Activated CD4-positive, alpha-beta T cell treated with anti-CD3 and anti-CD28 coated beads for 36 hours (primary cell): ENCODE measurements around the gene PTX4. TPM values are rescaled to one million over a fixed set of nuclear protein-coding genes. Genes with fewer than 3 reads are reported as not detected.
A peak's percentile ranks its signal among the peaks of the same experiment; 100 is the strongest.

Source experiments
- ATAC-seq: fragments of 200-7000 bp; cut with Tn5 transposase; one replicate; pipeline ENCODE4 v1.10.0; 2021; ENCODE audit warnings: mild to moderate bottlenecking, moderate library complexity
- CTCF ChIA-PET: fragments of 350-600 bp; sonication (Branson Sonifier 250); formaldehyde crosslinking; loops from one replicate; lab custom pipeline; 2021; ENCODE audit warnings: antibody characterized with exemption; lab: Charles Lee
- POLR2A ChIA-PET: fragments of 350-600 bp; sonication (Branson Sonifier 250); formaldehyde crosslinking; loops from one replicate; lab custom pipeline; 2021; ENCODE audit warnings: antibody characterized with exemption, inconsistent platforms; lab: Charles Lee
- DNase-seq: peaks from one replicate; pipeline ENCODE4 v3.0.0-alpha.2; 2020
- H3K27ac Mint-ChIP-seq: one replicate; pipeline ENCODE4 v1.8.0; 2021; ENCODE audit warnings: mixed read lengths
- H3K27me3 Mint-ChIP-seq: one replicate; pipeline ENCODE4 v1.8.0; 2021; ENCODE audit warnings: mixed read lengths
- H3K36me3 Mint-ChIP-seq: one replicate; pipeline ENCODE4 v1.8.0; 2021; ENCODE audit warnings: low read depth, mixed read lengths
- H3K4me1 Mint-ChIP-seq: one replicate; pipeline ENCODE4 v1.8.0; 2021; ENCODE audit warnings: mixed read lengths
- H3K4me3 Mint-ChIP-seq: one replicate; pipeline ENCODE4 v1.8.0; 2021; ENCODE audit warnings: mild to moderate bottlenecking, moderate library complexity, mixed read lengths
- H3K9me3 Mint-ChIP-seq: one replicate; pipeline ENCODE4 v1.8.0; 2021; ENCODE audit warnings: low read depth, mixed read lengths
- intact Hi-C, 2 experiments: fragments of 100-400 bp; cut with DNase I in 1 of 2; cut with micrococcal nuclease in 1 of 2; formaldehyde crosslinking; loops; one replicate each; pipeline versions ENCODE4 v1.14.2 to v1.15.1; 2022 to 2024; cut with DNase I, micrococcal nuclease
- total RNA-seq, 2 experiments: library from RNA; stranded (reverse); gene quantifications; one replicate each; pipeline ENCODE4 v1.2.3, GENCODE V29; 2021

Gene PTX4
- total RNA-seq, 2 experiments from 2014 or later = not detected

DNA sequence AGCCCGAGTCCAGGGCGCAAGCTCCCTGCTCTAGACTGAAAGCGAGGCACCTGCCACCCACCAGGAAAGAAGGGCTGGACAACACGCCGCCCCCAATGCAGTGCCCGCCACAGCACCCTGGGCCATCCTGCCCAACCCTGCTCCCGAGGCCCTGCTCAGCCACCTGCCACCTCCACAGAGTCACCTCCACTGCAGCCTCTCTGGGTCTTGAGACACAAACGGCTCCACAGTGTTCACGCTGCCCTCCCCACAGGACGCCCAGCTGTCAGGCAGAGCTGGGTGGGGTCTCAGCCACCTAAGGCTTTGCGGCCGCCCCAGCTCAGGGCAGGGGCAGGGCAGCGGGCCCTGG is 23.2 kb downstream of the PTX4 start:
- Mint-ChIP-seq H3K27ac (no peak overlapping the region), H3K4me3 (no peak overlapping the region), H3K27me3 (no peaks in the 10 kb centered on the region), H3K36me3 (peaks cover 5% of the 10 kb centered on the region), H3K4me1 (peaks cover 3% of the 10 kb centered on the region), H3K9me3 (no peaks in the 10 kb centered on the region)
- CTCF ChIA-PET = interaction anchor here (0.9 kb wide), 1 partner anchor 36 kb away, joined by 3 read pairs; no protein-coding TSS in a partner anchor
- POLR2A ChIA-PET = no interaction called here
- ATAC-seq = no peak
- intact Hi-C loops = no loop called here
- DNase-seq = no peak

DNA sequence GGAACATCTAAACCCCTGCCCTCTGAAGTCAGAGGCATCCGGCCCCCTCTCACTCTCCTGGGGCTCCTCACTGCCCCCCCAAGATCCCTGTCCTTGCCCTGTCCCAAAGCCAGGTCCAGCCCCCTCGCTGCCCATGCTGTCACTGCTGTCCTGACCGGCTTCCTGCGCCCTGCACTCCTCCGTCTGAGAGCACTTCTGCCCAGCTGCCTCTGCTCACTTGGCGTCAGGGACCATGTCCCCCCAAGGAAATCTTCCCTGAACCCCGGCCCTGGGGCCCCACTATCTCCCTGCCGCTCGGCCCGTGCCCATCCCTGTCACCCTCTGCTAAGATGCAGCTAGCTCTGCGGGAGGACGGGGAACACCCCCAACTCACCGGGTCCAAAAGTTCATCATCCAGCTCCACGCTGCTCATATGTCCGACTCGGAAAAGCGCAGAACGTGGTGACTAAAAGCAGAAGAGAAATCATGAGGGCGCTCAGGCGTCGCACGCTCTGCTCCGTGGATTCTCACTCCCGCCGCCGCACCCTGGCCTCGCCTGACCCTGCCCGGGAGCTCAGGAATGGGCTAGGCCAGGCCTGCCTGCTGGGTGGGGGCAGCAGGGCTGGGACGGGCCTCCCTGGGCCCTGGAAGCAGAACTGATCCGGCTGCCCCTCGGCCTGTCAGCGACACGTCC is 23.7 kb downstream of the PTX4 start:
- Mint-ChIP-seq H3K4me3 (no peak overlapping the region), H3K27me3 (no peaks in the 10 kb centered on the region), H3K36me3 (peaks cover 5% of the 10 kb centered on the region), H3K4me1 (peaks cover 3% of the 10 kb centered on the region), H3K27ac (no peak overlapping the region), H3K9me3 (no peaks in the 10 kb centered on the region)
- CTCF ChIA-PET = interaction anchor here (0.9 kb wide), 1 partner anchor 36 kb away, joined by 3 read pairs; no protein-coding TSS in a partner anchor
- intact Hi-C loops = no loop called here
- ATAC-seq (no peak), DNase-seq (no peak)
- POLR2A ChIA-PET = no interaction called here

DNA sequence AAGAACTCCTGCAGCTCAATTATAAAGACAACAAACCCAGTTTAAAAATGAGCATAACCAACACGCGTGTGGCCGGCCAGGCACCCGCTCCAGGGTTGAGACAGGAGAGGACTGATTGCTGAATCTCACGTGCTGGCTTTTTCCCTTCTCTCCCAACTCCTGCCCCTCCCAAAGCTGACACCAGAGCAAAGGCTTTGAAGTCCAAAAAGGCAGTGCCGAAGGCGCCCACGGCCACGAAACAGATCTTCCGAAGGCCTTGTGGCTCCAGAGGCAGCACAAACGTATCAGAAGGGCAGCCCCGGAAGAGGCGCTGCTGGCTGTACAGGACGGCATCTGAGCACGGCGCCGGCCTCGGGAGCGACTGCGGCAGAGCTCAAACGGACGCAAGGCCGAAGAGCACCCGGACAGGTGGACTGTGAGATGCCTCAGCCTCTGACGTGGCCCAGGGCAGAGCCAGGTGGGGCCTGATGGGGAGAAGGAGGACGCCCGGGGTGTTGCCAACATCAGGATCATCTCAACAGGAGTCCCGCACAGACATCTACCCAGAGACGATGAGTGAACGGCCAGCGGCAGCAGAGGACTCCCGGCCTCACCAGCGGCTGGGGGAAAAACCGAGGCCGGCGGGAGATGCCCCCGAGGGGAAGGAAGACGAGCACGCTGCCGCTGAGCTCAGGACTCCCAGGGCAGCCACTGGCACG is 24.4 kb downstream of the PTX4 start:
- H3K4me3 Mint-ChIP-seq = no peak overlapping the region
- DNase-seq (no peak), ATAC-seq (no peak)
- no peaks in the 10 kb centered on the region for H3K27me3 Mint-ChIP-seq
- H3K36me3 Mint-ChIP-seq = peaks cover 5% of the 10 kb centered on the region
- no peaks in the 10 kb centered on the region for H3K4me1 Mint-ChIP-seq
- H3K27ac Mint-ChIP-seq = no peak overlapping the region
- CTCF ChIA-PET = interaction anchor here (0.8 kb wide), 1 partner anchor 25 kb away, joined by 3 read pairs; no protein-coding TSS in a partner anchor
- POLR2A ChIA-PET = no interaction called here
- intact Hi-C loops = no loop called here
- no peaks in the 10 kb centered on the region for H3K9me3 Mint-ChIP-seq

DNA sequence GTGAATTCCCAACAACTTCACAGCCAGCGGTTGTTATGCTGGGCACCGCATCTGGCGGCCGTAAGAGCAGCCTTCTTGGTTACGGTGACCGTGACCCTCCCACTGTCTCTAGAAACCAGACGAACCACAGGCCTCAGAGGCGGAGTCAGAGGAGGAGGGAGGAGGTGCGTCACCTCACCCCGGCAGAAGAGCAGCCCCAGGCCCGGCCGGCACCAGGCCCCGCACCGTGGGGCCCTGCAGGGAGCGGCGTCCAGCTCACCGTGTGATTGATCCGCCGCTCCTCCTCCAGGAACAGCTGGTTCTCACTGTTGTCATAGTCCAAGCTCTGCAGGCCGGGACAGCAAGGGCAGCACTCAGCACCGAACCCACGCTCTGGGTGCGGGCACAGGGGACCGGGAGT is 27.6 kb downstream of the PTX4 start:
- CTCF ChIA-PET = interaction anchor here (0.6 kb wide), 1 partner anchor 109 kb away, joined by 3 read pairs; no protein-coding TSS in a partner anchor
- POLR2A ChIA-PET = no interaction called here
- Mint-ChIP-seq H3K9me3 (no peaks in the 10 kb centered on the region), H3K4me3 (no peak overlapping the region), H3K27me3 (no peaks in the 10 kb centered on the region), H3K27ac (no peak overlapping the region), H3K4me1 (peaks cover 7% of the 10 kb centered on the region), H3K36me3 (peaks cover 6% of the 10 kb centered on the region)
- ATAC-seq (no peak), DNase-seq (no peak)
- intact Hi-C loops = no loop called here

DNA sequence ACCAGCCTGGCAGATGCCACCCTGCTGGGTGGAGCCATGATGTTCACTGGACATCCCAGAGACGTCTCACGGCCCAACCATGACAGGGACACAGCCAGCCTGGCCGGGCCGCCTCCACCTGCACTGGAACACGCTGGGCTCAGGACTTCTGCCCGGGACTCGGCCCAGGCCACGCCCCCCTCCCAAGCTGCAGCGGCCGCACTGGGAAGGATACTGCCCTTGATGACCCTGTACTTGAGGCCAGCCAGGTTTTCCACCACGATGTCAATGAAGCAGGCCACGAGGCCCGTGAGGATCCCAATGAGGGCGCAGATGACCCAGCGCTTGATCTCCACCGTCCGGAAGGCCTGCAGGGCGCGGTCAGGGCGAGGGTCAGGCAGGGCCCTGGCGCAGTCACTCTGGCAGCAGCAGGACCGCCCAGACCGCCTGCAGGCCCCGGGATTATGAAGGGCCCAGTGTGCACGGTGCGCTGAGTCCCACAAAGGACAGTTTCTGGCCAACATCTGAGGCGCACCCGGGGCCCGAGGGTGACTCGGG is 28.1 kb downstream of the PTX4 start:
- peaks cover 6% of the 10 kb centered on the region for H3K36me3 Mint-ChIP-seq
- intact Hi-C loops = no loop called here
- no peak overlapping the region for H3K27ac Mint-ChIP-seq
- peaks cover 7% of the 10 kb centered on the region for H3K4me1 Mint-ChIP-seq
- ATAC-seq (no peak), DNase-seq (no peak)
- H3K4me3 Mint-ChIP-seq = no peak overlapping the region
- H3K9me3 Mint-ChIP-seq = no peaks in the 10 kb centered on the region
- POLR2A ChIA-PET = no interaction called here
- no peaks in the 10 kb centered on the region for H3K27me3 Mint-ChIP-seq
- CTCF ChIA-PET = interaction anchor here (0.6 kb wide), 1 partner anchor 109 kb away, joined by 3 read pairs; no protein-coding TSS in a partner anchor

DNA sequence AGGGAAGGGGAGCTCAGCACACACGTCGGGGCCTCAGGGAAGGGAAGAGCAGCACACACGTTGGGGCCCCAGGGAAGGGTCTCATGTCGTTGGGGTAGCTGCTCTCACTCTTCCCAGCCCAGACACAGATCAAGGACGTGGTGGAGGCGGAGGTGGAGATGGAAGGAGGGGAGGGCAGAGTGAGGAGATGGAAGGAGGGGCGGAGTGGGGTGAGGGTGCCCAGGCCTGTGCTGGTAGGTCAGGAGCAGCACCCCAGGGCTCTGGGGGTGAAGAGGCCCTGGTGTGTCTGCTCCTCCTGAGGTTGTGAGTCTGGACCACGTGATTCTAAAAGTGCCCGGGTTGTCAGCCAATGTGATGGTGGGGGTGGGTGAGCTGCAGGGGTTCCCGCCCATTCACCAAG is 28.8 kb downstream of the PTX4 start:
- ATAC-seq = no peak
- ChIA-PET POLR2A (no interaction called here), CTCF (no interaction called here)
- peaks cover 7% of the 10 kb centered on the region for H3K4me1 Mint-ChIP-seq
- H3K36me3 Mint-ChIP-seq = peaks cover 8% of the 10 kb centered on the region
- no peak for DNase-seq
- H3K27me3 Mint-ChIP-seq = no peaks in the 10 kb centered on the region
- intact Hi-C loops = no loop called here
- H3K4me3 Mint-ChIP-seq = no peak overlapping the region
- H3K27ac Mint-ChIP-seq = no peak overlapping the region
- no peaks in the 10 kb centered on the region for H3K9me3 Mint-ChIP-seq

DNA sequence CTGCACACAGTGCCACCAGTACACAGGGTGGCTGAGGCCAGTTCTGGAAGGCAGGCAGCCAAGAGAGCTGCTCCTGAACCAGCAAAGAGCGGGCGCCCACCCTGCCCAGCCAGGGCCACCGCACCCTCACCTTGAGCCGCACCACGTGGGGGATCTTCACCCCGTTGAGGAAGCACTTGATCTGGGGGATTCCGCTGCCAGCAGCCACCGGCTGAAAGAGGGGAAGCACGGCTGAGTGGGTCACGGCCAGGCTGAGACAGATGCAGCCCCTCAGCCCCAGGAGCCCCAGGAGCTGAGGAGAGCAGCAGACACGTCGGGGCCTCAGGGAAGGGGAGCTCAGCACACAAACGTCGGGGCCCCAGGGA is 29.8 kb downstream of the PTX4 start:
- CTCF ChIA-PET = no interaction called here

DNA sequence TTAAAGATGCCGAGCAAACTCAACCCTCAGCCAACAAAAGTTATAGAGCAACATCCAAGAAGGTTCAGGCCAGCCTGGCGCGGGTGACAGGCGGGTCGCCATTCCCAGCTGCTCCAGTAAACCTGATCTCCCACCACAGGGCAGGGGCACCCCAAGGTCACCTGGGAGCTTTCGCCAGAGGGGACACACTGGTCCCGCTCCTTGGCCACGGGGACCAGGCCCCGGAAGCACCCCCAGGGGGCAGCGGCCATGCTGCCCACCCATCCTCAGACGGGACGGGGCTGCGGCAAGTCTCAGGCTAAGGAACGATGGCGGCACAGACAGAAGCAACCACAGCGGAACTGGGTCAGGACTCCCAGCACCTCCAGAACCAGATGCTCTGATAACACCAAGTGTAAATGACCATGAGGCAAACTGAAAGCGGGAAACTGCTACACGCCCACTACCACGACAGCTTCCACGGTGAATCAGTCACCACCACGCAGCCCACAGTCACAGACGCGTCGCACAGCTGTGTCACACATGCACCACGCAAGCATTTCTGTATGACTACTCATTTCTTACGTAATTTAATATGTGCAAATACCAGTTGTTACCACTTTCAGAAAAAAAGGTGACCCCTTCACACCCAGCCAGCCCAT is 30.3 kb downstream of the PTX4 start:
- Mint-ChIP-seq H3K36me3 (peaks cover 10% of the 10 kb centered on the region), H3K9me3 (no peaks in the 10 kb centered on the region), H3K27ac (no peak overlapping the region), H3K27me3 (no peaks in the 10 kb centered on the region), H3K4me3 (no peak overlapping the region), H3K4me1 (peaks cover 7% of the 10 kb centered on the region)
- ATAC-seq = peak; percentile 65
- peak; percentile 65 for DNase-seq
- POLR2A ChIA-PET = interaction anchor here (0.6 kb wide), 1 partner anchor 51 kb away, joined by 3 read pairs; no protein-coding TSS in a partner anchor
- CTCF ChIA-PET = no interaction called here
- intact Hi-C loops = no loop called here

More for the DNA sequence above, 29.8 kb downstream of the PTX4 start:
- intact Hi-C loops = no loop called here
- Mint-ChIP-seq H3K4me3 (no peak overlapping the region), H3K36me3 (peaks cover 10% of the 10 kb centered on the region), H3K4me1 (peaks cover 7% of the 10 kb centered on the region), H3K27me3 (no peaks in the 10 kb centered on the region), H3K27ac (no peak overlapping the region), H3K9me3 (no peaks in the 10 kb centered on the region)
- no peak for DNase-seq
- POLR2A ChIA-PET = interaction anchor here (0.6 to 0.7 kb wide), 2 partner anchors 51 to 363 kb away, joined by 3 to 4 read pairs; no protein-coding TSS in a partner anchor
- no peak for ATAC-seq

DNA sequence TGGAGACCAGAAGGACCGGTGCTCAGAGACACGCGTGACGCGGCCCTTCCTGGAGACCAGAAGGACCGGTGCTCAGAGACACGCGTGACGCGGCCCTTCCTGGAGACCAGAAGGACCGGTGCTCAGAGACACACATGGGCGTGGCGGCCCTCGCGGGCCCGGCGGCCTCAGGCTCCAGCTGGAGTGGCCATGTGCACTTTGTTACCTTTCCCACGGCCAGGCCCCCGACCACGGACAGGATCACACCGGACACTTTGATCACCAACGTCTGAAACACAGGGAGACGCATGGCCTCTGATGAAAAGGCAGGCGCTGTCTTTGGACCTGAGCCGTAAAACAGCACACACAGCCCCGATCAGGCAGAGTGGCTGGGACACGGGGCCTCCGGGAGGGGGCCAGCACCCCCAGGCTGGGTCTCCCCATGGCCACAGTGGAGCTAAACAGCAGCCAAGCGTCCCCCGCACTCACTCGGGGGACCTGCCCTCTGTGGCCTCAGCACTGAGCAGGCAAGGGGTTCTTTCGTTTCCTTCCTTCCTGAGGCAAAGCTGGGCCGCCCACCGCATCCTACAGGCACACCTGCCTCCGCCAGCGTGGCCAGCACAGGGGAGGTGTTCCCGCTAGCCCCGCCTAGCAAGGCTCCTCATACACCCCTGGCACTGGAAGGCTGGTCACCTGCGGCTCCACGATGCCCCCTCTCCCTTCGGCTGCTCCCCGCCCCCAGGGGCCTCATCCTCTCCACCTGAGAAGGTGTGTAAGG is 31.1 kb downstream of the PTX4 start:
- CTCF ChIA-PET = no interaction called here
- intact Hi-C loops = no loop called here
- ATAC-seq = no peak

DNA sequence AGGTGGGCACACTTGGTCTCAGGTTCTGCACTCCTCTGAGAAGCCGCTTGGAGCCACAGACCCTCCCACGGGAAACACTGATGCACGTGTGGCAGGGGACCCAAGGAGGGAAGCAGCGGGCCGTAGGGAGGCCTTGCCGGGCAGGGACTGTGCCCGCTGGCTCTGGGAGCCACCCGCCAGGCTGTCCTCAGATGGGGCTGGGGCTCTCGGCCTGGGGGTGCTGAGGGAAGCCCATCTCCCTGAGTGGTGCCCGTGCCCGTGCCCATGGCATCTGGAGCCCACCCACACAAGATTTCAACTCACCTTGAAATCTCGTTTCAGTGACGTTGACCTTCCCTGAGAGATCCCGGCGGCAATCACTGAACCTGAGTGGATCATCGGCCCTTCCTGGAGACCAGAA is 31.8 kb downstream of the PTX4 start:
- Mint-ChIP-seq H3K36me3 (peaks cover 5% of the 10 kb centered on the region), H3K27ac (no peak overlapping the region), H3K27me3 (no peaks in the 10 kb centered on the region), H3K4me1 (peaks cover 7% of the 10 kb centered on the region), H3K9me3 (no peaks in the 10 kb centered on the region), H3K4me3 (no peak overlapping the region)
- DNase-seq (no peak), ATAC-seq (no peak)
- ChIA-PET CTCF (no interaction called here), POLR2A (no interaction called here)
- intact Hi-C loops = no loop called here

More for the DNA sequence above, 31.1 kb downstream of the PTX4 start:
- POLR2A ChIA-PET = no interaction called here
- Mint-ChIP-seq H3K4me3 (no peak overlapping the region), H3K27me3 (no peaks in the 10 kb centered on the region), H3K36me3 (peaks cover 8% of the 10 kb centered on the region), H3K4me1 (peaks cover 7% of the 10 kb centered on the region), H3K27ac (no peak overlapping the region), H3K9me3 (no peaks in the 10 kb centered on the region)
- no peak for DNase-seq
